GM12878 (cell line): ENCODE data around the gene TCEANC. TPM values are rescaled to one million over a fixed set of nuclear protein-coding genes. Genes with fewer than 3 reads are reported as not detected.

ENCODE experiments used
- ATF7 ChIP-seq: fragments of 450-650 bp; IDR thresholded peaks from 2 replicates; pipeline ENCODE4 v1.6.1; 2016; ENCODE audit warnings: low read depth, mild to moderate bottlenecking
- BHLHE40 ChIP-seq, 2 experiments: fragments of 450-650 bp in 1 of 2; IDR thresholded peaks; 2 replicates each; pipeline ENCODE4 v1.6.1; 2011 to 2017; ENCODE audit warnings: low read depth in 2 of 2, borderline replicate concordance in 1 of 2, improper control_type of control experiment in 1 of 2, low read length in 1 of 2, mild to moderate bottlenecking in 1 of 2
- CEBPZ ChIP-seq: fragments of 150-350 bp; IDR thresholded peaks from 2 replicates; pipeline ENCODE4 v1.6.1; 2016; ENCODE audit warnings: low read depth, low read length
- CREB1 ChIP-seq: IDR thresholded peaks from 2 replicates; pipeline ENCODE4 v1.6.1; 2012; ENCODE audit warnings: low read depth, mild to moderate bottlenecking, inconsistent platforms
- DPF2 ChIP-seq: fragments of 450-650 bp; IDR thresholded peaks from 2 replicates; pipeline ENCODE4 v1.6.1; 2017; ENCODE audit warnings: mild to moderate bottlenecking
- EGR1 ChIP-seq, 2 experiments: IDR thresholded peaks; 1 replicate in 1 of 2; 2 replicates in 1 of 2; pipeline ENCODE4 v1.6.1; 2011 to 2012; ENCODE audit warnings: low read depth in 2 of 2, low read length in 2 of 2, borderline replicate concordance in 1 of 2, mild to moderate bottlenecking in 1 of 2, moderate library complexity in 1 of 2
- ESRRA ChIP-seq: IDR thresholded peaks from 2 replicates; pipeline ENCODE4 v1.6.1; 2012; ENCODE audit warnings: mild to moderate bottlenecking, low read length, improper control_type of control experiment
- HDAC2 ChIP-seq: fragments of 200-600 bp; sonication (generic); IDR thresholded peaks from 2 replicates; pipeline ENCODE4 v1.6.1; 2017
- HDGF ChIP-seq: fragments of 450-650 bp; IDR thresholded peaks from 2 replicates; pipeline ENCODE4 v1.6.1; 2016; ENCODE audit warnings: antibody characterized with exemption
- IRF4 ChIP-seq: IDR thresholded peaks from 2 replicates; pipeline ENCODE4 v1.6.1; 2011; ENCODE audit warnings: low read depth, low read length
- MXI1 ChIP-seq: fragments of 150-350 bp; IDR thresholded peaks from 2 replicates; pipeline ENCODE4 v1.6.1; 2011; ENCODE audit warnings: low read depth, mild to moderate bottlenecking, inconsistent platforms, low read length, improper control_type of control experiment
- NRF1 ChIP-seq: conservative IDR thresholded peaks from 2 replicates; pipeline ENCODE4 v1.6.1; 2011; ENCODE audit warnings: mild to moderate bottlenecking, low read depth, low read length, improper control_type of control experiment
- PML ChIP-seq: IDR thresholded peaks from 2 replicates; pipeline ENCODE4 v1.6.1; 2012; ENCODE audit warnings: low read length, inconsistent platforms
- POLR2A ChIP-seq: IDR thresholded peaks from 2 replicates; pipeline ENCODE4 v1.6.1; 2011; ENCODE audit warnings: low read depth, mild to moderate bottlenecking, low read length
- RUNX3 ChIP-seq: IDR thresholded peaks from 2 replicates; pipeline ENCODE4 v1.6.1; 2012; ENCODE audit warnings: low read length, inconsistent platforms
- SMAD5 ChIP-seq: IDR thresholded peaks from 2 replicates; pipeline ENCODE4 v1.6.1; 2016; ENCODE audit warnings: antibody characterized with exemption, low read depth
- SPI1 ChIP-seq: IDR thresholded peaks from 2 replicates; pipeline ENCODE4 v1.6.1; 2011; ENCODE audit warnings: low read depth, mild to moderate bottlenecking, low read length, moderate library complexity, borderline replicate concordance; ENCODE audit not compliant: insufficient read depth
- SREBF1 ChIP-seq: IDR thresholded peaks from 2 replicates; pipeline ENCODE4 v1.6.1; 2012; ENCODE audit warnings: mild to moderate bottlenecking, low read length
- STAT3 ChIP-seq: IDR thresholded peaks from 2 replicates; pipeline ENCODE4 v1.6.1; 2011; ENCODE audit warnings: low read depth, low read length, improper control_type of control experiment
- TAF1 ChIP-seq: IDR thresholded peaks from 2 replicates; pipeline ENCODE4 v1.6.1; 2011; ENCODE audit warnings: mild to moderate bottlenecking, low read depth, low read length, borderline replicate concordance
- TCF7 ChIP-seq: IDR thresholded peaks from 2 replicates; pipeline ENCODE4 v1.6.1; 2014; ENCODE audit warnings: antibody characterized with exemption, borderline replicate concordance
- ZBTB4 ChIP-seq: fragments of 450-650 bp; formaldehyde crosslinking; IDR thresholded peaks from 2 replicates; pipeline ENCODE4 v1.4.0; 2022; ENCODE audit warnings: mild to moderate bottlenecking, moderate library complexity
- ZSCAN29 ChIP-seq: fragments of 450-650 bp; IDR thresholded peaks from 2 replicates; pipeline ENCODE4 v1.6.1; 2017; ENCODE audit warnings: mild to moderate bottlenecking, moderate library complexity
- polyA plus RNA-seq, 11 experiments: library from polyadenylated mRNA; depleted of rRNA in 4 of 11; unstranded in 6 of 11; stranded (reverse) in 5 of 11; fragments of >200 nt; fragmentation: Nextera tagmentation in 4 of 11; fragmentation: Illumina TruSeq in 1 of 11; extraction: Ambion mirVana in 4 of 11; extraction: Trizol in 1 of 11; gene quantifications; 1 replicate in 1 of 11; 2 replicates in 10 of 11; pipeline versions ENCODE4 v1.2.1 to v1.2.3, GENCODE V29; 2011 to 2016; ENCODE audit warnings: inconsistent platforms in 2 of 11, missing spikeins in 2 of 11, low read depth in 1 of 11
- total RNA-seq, 4 experiments: library from RNA; depleted of rRNA in 3 of 4; stranded (reverse); fragments of >200 nt in 3 of 4; fragmentation: Illumina TruSeq in 1 of 4; extraction: Trizol in 1 of 4; gene quantifications; 2 replicates each; pipeline versions ENCODE4 v1.2.1 to v1.2.3, GENCODE V29; 2013 to 2021
- TF ChIP-seq, protein P1 (sequence below): fragments of 450-650 bp; IDR thresholded peaks from 2 replicates; pipeline ENCODE4 v1.6.1; 2017; ENCODE audit warnings: mild to moderate bottlenecking, low read depth, inconsistent platforms; ENCODE audit not compliant: poor library complexity, severe bottlenecking

TCEANC gene
- total and polyA plus RNA-seq, 10 of the 15 experiments (the other 5 are each of a cell fraction or from before 2014, with no cell fraction given): 1.1 to 4.9 (median 2.9) TPM

DNA sequence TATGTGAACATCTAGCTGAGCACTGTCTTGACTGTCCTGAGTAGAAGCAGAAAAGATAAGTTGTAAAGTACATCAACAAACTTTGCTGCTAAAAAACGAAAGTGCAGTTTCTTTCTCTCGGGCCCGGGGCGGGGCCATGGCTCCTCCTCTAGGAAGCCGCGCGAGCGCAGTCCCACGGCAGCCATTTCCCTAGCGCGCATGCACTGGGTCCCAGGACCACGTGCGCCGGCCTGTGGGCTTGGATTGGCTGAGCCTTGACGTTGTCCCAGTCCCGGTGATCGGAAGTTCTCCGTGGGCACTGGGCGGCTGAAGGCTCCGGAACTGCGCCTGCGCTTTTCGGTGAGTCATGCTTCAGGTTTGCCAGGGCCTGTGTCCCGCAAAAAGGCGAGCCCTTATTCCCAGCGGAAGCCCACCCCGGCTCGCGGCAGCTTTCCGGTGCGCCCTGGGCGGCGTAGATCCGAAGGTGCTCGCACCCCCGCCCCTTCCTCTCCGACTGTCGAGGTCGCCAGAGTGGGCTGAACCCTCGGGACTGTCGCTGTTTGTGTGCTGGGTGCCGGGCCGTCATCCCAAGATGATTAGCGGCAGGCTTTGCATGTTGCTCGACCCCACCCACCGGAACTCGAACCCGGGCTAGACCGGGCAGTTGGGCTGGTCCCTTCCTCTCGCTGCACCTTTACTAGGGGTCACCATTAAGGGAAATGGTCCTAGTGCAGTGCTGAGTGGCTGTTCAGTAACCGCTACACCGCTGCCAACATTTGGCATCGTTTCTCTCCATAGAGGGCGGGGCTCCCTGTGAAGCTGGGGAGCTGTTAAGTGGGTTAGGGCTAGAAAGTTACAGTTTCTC, at the start of gene TCEANC (continued):
- TF ChIP-seq, protein P1, sequence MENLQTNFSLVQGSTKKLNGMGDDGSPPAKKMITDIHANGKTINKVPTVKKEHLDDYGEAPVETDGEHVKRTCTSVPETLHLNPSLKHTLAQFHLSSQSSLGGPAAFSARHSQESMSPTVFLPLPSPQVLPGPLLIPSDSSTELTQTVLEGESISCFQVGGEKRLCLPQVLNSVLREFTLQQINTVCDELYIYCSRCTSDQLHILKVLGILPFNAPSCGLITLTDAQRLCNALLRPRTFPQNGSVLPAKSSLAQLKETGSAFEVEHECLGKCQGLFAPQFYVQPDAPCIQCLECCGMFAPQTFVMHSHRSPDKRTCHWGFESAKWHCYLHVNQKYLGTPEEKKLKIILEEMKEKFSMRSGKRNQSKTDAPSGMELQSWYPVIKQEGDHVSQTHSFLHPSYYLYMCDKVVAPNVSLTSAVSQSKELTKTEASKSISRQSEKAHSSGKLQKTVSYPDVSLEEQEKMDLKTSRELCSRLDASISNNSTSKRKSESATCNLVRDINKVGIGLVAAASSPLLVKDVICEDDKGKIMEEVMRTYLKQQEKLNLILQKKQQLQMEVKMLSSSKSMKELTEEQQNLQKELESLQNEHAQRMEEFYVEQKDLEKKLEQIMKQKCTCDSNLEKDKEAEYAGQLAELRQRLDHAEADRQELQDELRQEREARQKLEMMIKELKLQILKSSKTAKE: no peak
- TF ChIP-seq IRF4: no peak
- TF ChIP-seq CEBPZ: no peak
- TF ChIP-seq TCF7: no peak
- no peak for TF ChIP-seq ESRRA
- no peak for TF ChIP-seq SMAD5
- peak; percentile 11 for TF ChIP-seq PML
- TF ChIP-seq EGR1 (IDR thresholded peaks at IDR 0.05; ENCODE audit: borderline replicate concordance in 1 of 2, low read depth in 2 of 2, low read length in 2 of 2): no peak
- TF ChIP-seq HDGF: 0 out of 2 replicates have a peak, but pooled peaks have one; percentile 52
- TF ChIP-seq RUNX3: 0 out of 2 replicates have a peak, but pooled peaks have one; percentile 28
- peak; percentile 83; the same call in 1 of the 2 replicates for TF ChIP-seq MXI1
- TF ChIP-seq BHLHE40 (IDR thresholded peaks at IDR 0.05; ENCODE audit: borderline replicate concordance in 1 of 2, low read depth in 2 of 2, low read length in 1 of 2): peak; percentile 19 to 41; a peak in 2 of 4 replicates
- TF ChIP-seq ZBTB4 (CRISPR knock-in tag): no peak
- TF ChIP-seq ZSCAN29: no peak
- no peak for TF ChIP-seq HDAC2
- peak; percentile 74 for TF ChIP-seq NRF1
- TF ChIP-seq TAF1: peak; percentile 42; the same call in 1 of the 2 replicates
- no peak for TF ChIP-seq SPI1
- peak; percentile 85 for TF ChIP-seq POLR2A
- peak; percentile 77 for TF ChIP-seq SREBF1
- TF ChIP-seq DPF2: peak; percentile 78
- peak; percentile 59; the same call in 1 of the 2 replicates for TF ChIP-seq ATF7
- no peak for TF ChIP-seq STAT3
- TF ChIP-seq CREB1: no peak
